ENCODE measurements around the gene SPINT2. TPM values are rescaled to one million over a fixed set of nuclear protein-coding genes. Genes with fewer than 3 reads are reported as not detected.
A peak's percentile ranks its signal among the peaks of the same experiment; 100 is the strongest.
"Not testable (repeated sequence)": the region's sequence is repeated elsewhere in the genome, so short reads cannot be mapped to it uniquely, and the experiment has no call there.

The SPINT2 gene
- total and polyA plus RNA-seq, 5 experiments from 2014 or later = 49.6 to 162 (median 139) TPM

GRCh38 chr19:38247126-38247525 lies 17.2 kb upstream of the SPINT2 start:
- Mint-ChIP-seq H3K27me3 (peaks cover 0 to 11% (median 0%) of the 10 kb centered on the region in 5 donors), H3K4me1 (peaks cover 2 to 14% (median 8%) of the 10 kb centered on the region in 4 donors), H3K36me3 (no peaks in the 10 kb centered on the region), H3K27ac (no peak overlapping the region), H3K4me3 (no peak overlapping the region), H3K9me3 (no peaks in the 10 kb centered on the region)
- POLR2A ChIA-PET = interaction anchor here (0.6 kb wide), 1 partner anchor 9 kb away, joined by 4 read pairs; no protein-coding TSS in a partner anchor
- DNase-seq (no peak), ATAC-seq (no peak)

- peaks cover 0 to 11% (median 0%) of the 10 kb centered on the region in 5 donors for H3K27me3 Mint-ChIP-seq
- ATAC-seq (no peak), DNase-seq (no peak)
- no peaks in the 10 kb centered on the region for H3K36me3 Mint-ChIP-seq
- POLR2A ChIA-PET = interaction anchor here (0.5 kb wide), 1 partner anchor 13 kb away, joined by 6 read pairs; no protein-coding TSS in a partner anchor
- no peak overlapping the region for H3K27ac Mint-ChIP-seq
- no peaks in the 10 kb centered on the region for H3K9me3 Mint-ChIP-seq
- no peak overlapping the region for H3K4me3 Mint-ChIP-seq
- H3K4me1 Mint-ChIP-seq = peaks cover 2 to 15% (median 10%) of the 10 kb centered on the region in 4 donors
These were observed 16.6 kb upstream of the SPINT2 start for GRCh38 chr19:38247734-38248268.

GRCh38 chr19:38248421-38248820 lies 16.0 kb upstream of the SPINT2 start:
- DNase-seq = no peak
- ATAC-seq = no peak
- H3K4me1 Mint-ChIP-seq = peaks cover 2 to 18% (median 10%) of the 10 kb centered on the region in 4 donors
- POLR2A ChIA-PET = no interaction called here
- H3K27me3 Mint-ChIP-seq = peaks cover 0 to 11% (median 0%) of the 10 kb centered on the region in 5 donors
- H3K9me3 Mint-ChIP-seq = no peaks in the 10 kb centered on the region
- no peak overlapping the region for H3K4me3 Mint-ChIP-seq
- H3K36me3 Mint-ChIP-seq = no peaks in the 10 kb centered on the region
- H3K27ac Mint-ChIP-seq = no peak overlapping the region

- H3K27ac Mint-ChIP-seq = no peak overlapping the region
- DNase-seq = no peak
- H3K36me3 Mint-ChIP-seq = no peaks in the 10 kb centered on the region
- POLR2A ChIA-PET = no interaction called here
- no peak overlapping the region for H3K4me3 Mint-ChIP-seq
- ATAC-seq = no peak
- H3K9me3 Mint-ChIP-seq = no peaks in the 10 kb centered on the region
- peaks cover 4 to 19% (median 5%) of the 10 kb centered on the region in 5 donors for H3K27me3 Mint-ChIP-seq
- H3K4me1 Mint-ChIP-seq = peaks cover 0 to 26% (median 5%) of the 10 kb centered on the region in 4 donors
These were observed 13.9 kb upstream of the SPINT2 start for GRCh38 chr19:38250428-38250820.

- DNase-seq (no peak), ATAC-seq (no peak)
- no peaks in the 10 kb centered on the region for H3K36me3 Mint-ChIP-seq
- H3K27me3 Mint-ChIP-seq = peaks cover 7 to 24% (median 8%) of the 10 kb centered on the region in 5 donors
- POLR2A ChIA-PET = no interaction called here
- H3K4me1 Mint-ChIP-seq = peaks cover 0 to 29% (median 5%) of the 10 kb centered on the region in 4 donors
- H3K4me3 Mint-ChIP-seq = no peak overlapping the region
- peak overlapping the region in 1 of 10 donors; percentile 16 for H3K27ac Mint-ChIP-seq
- no peaks in the 10 kb centered on the region for H3K9me3 Mint-ChIP-seq
These were observed 13.4 kb upstream of the SPINT2 start for GRCh38 chr19:38250821-38251563.

GRCh38 chr19:38251564-38252051 lies 12.8 kb upstream of the SPINT2 start:
- Mint-ChIP-seq H3K27me3 (peaks cover 8 to 25% (median 9%) of the 10 kb centered on the region in 5 donors), H3K36me3 (no peaks in the 10 kb centered on the region), H3K9me3 (no peaks in the 10 kb centered on the region), H3K27ac (peak overlapping the region in 3 of 10 donors; percentile 16 to 66 (median 48)), H3K4me1 (peaks cover under 1 to 30% (median 5%) of the 10 kb centered on the region in 4 donors), H3K4me3 (peak overlapping the region in 1 of 10 donors; percentile 42)
- ATAC-seq (no peak), DNase-seq (no peak)
- POLR2A ChIA-PET = no interaction called here

- peaks cover 12 to 33% (median 15%) of the 10 kb centered on the region in 5 donors for H3K27me3 Mint-ChIP-seq
- peaks cover 3 to 31% (median 5%) of the 10 kb centered on the region in 4 donors for H3K4me1 Mint-ChIP-seq
- no peak for DNase-seq
- no peaks in the 10 kb centered on the region for H3K36me3 Mint-ChIP-seq
- no peaks in the 10 kb centered on the region for H3K9me3 Mint-ChIP-seq
- ATAC-seq = no peak
- peak overlapping the region in 1 of 10 donors; percentile 15 for H3K4me3 Mint-ChIP-seq
- POLR2A ChIA-PET = no interaction called here
- peak overlapping the region in 1 of 10 donors; percentile 11 for H3K27ac Mint-ChIP-seq
These were observed 12.0 kb upstream of the SPINT2 start for GRCh38 chr19:38252385-38252784.

- H3K27ac Mint-ChIP-seq = no peak overlapping the region
- no peak for ATAC-seq
- POLR2A ChIA-PET = no interaction called here
- H3K4me3 Mint-ChIP-seq = peak overlapping the region in 1 of 10 donors; percentile 28
- H3K36me3 Mint-ChIP-seq = no peaks in the 10 kb centered on the region
- no peaks in the 10 kb centered on the region for H3K9me3 Mint-ChIP-seq
- DNase-seq = no peak
- peaks cover 14 to 36% (median 16%) of the 10 kb centered on the region in 5 donors for H3K27me3 Mint-ChIP-seq
- H3K4me1 Mint-ChIP-seq = peaks cover 3 to 31% (median 5%) of the 10 kb centered on the region in 4 donors
These were observed 11.3 kb upstream of the SPINT2 start for GRCh38 chr19:38252941-38253691.

GRCh38 chr19:38253788-38254187 lies 10.6 kb upstream of the SPINT2 start:
- peaks cover 14 to 40% (median 17%) of the 10 kb centered on the region in 5 donors for H3K27me3 Mint-ChIP-seq
- peaks cover 3 to 31% (median 5%) of the 10 kb centered on the region in 4 donors for H3K4me1 Mint-ChIP-seq
- H3K4me3 Mint-ChIP-seq = peak overlapping the region in 1 of 10 donors; percentile 28
- DNase-seq (no peak), ATAC-seq (no peak)
- H3K27ac Mint-ChIP-seq = no peak overlapping the region
- no peaks in the 10 kb centered on the region for H3K9me3 Mint-ChIP-seq
- POLR2A ChIA-PET = no interaction called here
- no peaks in the 10 kb centered on the region for H3K36me3 Mint-ChIP-seq

- Mint-ChIP-seq H3K27me3 (peaks cover 15 to 44% (median 17%) of the 10 kb centered on the region in 5 donors), H3K9me3 (no peaks in the 10 kb centered on the region), H3K4me3 (peak overlapping the region in 2 of 10 donors; percentile 25 to 71), H3K4me1 (peaks cover 3 to 31% (median 5%) of the 10 kb centered on the region in 4 donors), H3K36me3 (no peaks in the 10 kb centered on the region), H3K27ac (peak overlapping the region in 1 of 10 donors; percentile 35)
- ATAC-seq (no peak), DNase-seq (no peak)
- POLR2A ChIA-PET = no interaction called here
These were observed 8.9 kb upstream of the SPINT2 start for GRCh38 chr19:38255383-38256014.

GRCh38 chr19:38261942-38262341 lies 2.4 kb upstream of the SPINT2 start:
- DNase-seq, H3K4me3 Mint-ChIP-seq, H3K36me3 Mint-ChIP-seq, H3K27ac Mint-ChIP-seq, H3K9me3 Mint-ChIP-seq, POLR2A ChIA-PET, ATAC-seq: not testable (repeated sequence)
- Mint-ChIP-seq H3K27me3 (peaks cover 3 to 16% (median 6%) of the 10 kb centered on the region in 5 donors), H3K4me1 (peaks cover 16 to 27% (median 25%) of the 10 kb centered on the region in 4 donors)

All from naive thymus-derived CD8-positive, alpha-beta T cell (primary cell).